ENCODE data around the gene TREX2. TPM values are rescaled to one million over a fixed set of nuclear protein-coding genes. Genes with fewer than 3 reads are reported as not detected.

Gene TREX2
- total and polyA plus RNA-seq, 2 of the 4 experiments (the other 2 are of a cell fraction) = 0.36 to 0.84 TPM

DNA sequence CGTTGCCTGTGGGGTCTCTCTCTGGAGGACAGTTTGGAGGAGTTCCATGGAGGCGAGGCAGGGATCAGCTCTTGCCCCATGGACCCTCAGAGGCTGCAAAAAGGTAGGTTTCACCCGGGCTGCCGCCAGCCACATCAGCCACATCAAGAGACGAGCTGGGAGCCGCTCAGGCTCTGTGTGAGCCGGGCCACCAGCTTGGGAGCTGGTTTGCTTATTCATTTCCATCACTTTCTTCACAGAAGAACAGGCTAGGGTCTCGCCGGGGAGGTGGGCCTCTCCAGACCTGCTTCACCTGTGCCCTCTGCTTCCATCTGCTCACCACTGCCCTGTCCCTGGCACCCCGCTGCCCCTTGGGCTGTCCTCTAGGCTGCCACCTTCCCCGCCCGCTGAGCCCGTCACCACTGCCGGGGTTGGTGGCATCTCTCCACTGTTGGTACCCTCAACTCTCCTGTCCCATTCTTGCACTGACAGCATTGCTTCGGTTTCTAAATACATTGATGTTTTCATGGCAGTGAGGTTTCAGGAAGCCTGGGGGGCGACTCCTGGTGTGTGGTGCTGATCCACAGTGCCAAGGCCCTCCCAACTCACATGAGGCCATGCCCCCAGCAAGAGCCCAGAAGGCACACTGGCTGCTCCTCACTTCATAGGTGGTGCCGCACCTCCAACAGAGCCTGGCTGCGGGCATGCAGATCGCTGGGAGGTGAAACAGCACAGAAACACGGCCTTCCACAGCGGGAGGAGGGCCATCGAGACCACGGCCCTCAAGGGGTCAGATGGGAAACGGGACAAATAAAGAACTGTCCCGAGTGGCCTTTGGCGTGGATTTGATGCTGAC, 4.5 kb upstream of the TREX2 start:
- H2BK5ac ChIP-seq (ENCODE audit: low read depth, low read length, poor library complexity, severe bottlenecking) = no peak overlapping the region
- no peak overlapping the region for H3K23ac ChIP-seq (ENCODE audit: low read depth, low read length)
- no peak overlapping the region for H2AK9ac ChIP-seq (replicated peaks; ENCODE audit: low read depth, low read length, poor library complexity)
- H3K4me1 ChIP-seq (ENCODE audit: control insufficient read depth, insufficient read depth, low read length) = no peaks in the 10 kb centered on the region
- intact Hi-C loops (cut with micrococcal nuclease) (no loop called here), dilution Hi-C loops (cut with HindIII; ENCODE audit: low sequenced_read_pairs, unreplicated experiment) (no loop called here), in situ Hi-C loops (cut with MboI; ENCODE audit: low sequenced_read_pairs) (loop anchor here (25.0 kb wide), 1 partner anchor 413 kb away; no protein-coding TSS in a partner anchor)
- no peak overlapping the region for H2AK5ac ChIP-seq (ENCODE audit: low read depth, low read length)
- no peak for ATAC-seq (ENCODE audit: low read depth)
- no peak overlapping the region for H2BK120ac ChIP-seq (ENCODE audit: low read depth, low read length)
- ChIA-PET CTCF (no interaction called here), POLR2A (ENCODE audit: unreplicated experiment) (no interaction called here)
- WGBS, 2 experiments (ENCODE audit: extremely low coverage in 2 of 2, insufficient read length in 1 of 2) = 73% methylated on average over 13 of the region's 26 CpGs; no CpG with 5 or more reads in 1 of the 2 experiments
- no peak overlapping the region for H3K56ac ChIP-seq (ENCODE audit: extremely low read depth, insufficient read depth, low read length)
- no TSS peak for BruUV-seq (replicated peaks)
- H3K79me1 ChIP-seq (ENCODE audit: low read depth in 1 of 2, low read length in 2 of 2) = no peaks in the 10 kb centered on the region
- no peak overlapping the region for H3K27ac ChIP-seq (ENCODE audit: insufficient read depth, low read length)
- H2BK15ac ChIP-seq (ENCODE audit: low read depth, low read length) = no peak overlapping the region
- H4K91ac ChIP-seq (ENCODE audit: insufficient read depth, low read depth, low read length) = no peak overlapping the region
- no peaks in the 10 kb centered on the region; the same call in 1 of the 2 replicates for H4K20me1 ChIP-seq (ENCODE audit: insufficient read depth, low read length)
- no peak for DNase-seq
- 0 out of 2 replicates have a peak, but pooled peaks cover 2% of the 10 kb centered on the region for H3K36me3 ChIP-seq (ENCODE audit: control insufficient read depth, insufficient read depth, low read length)
- H4K8ac ChIP-seq (ENCODE audit: low read depth in 2 of 2, low read length in 2 of 2) = no peak overlapping the region
- no peak overlapping the region for H3K14ac ChIP-seq (replicated peaks; ENCODE audit: low read depth, low read length)
- H4K5ac ChIP-seq (ENCODE audit: low read depth, low read length) = no peak overlapping the region
- H3K4me2 ChIP-seq (ENCODE audit: low read depth, low read length) = no peak overlapping the region
- no peak overlapping the region for H2BK20ac ChIP-seq (ENCODE audit: low read depth, low read length)
- no peaks in the 10 kb centered on the region for H3K27me3 ChIP-seq (ENCODE audit: control insufficient read depth, insufficient read depth, low read length)
- no peak overlapping the region for H2AFZ ChIP-seq (replicated peaks; ENCODE audit: low read length, poor library complexity)
- no peak overlapping the region for H3K9ac ChIP-seq (ENCODE audit: low read depth, low read length)
- H3K9me3 ChIP-seq (ENCODE audit: control insufficient read depth, insufficient read depth, low read length) = no peaks in the 10 kb centered on the region; the same call in 1 of the 2 replicates
- H3K4me3 ChIP-seq (ENCODE audit: insufficient read depth, low read depth, low read length) = no peak overlapping the region
- no peak overlapping the region for H3K4ac ChIP-seq (ENCODE audit: low read depth, low read length)
- no peaks in the 10 kb centered on the region for H3K9me1 ChIP-seq (ENCODE audit: insufficient read depth, low read length)
- no peak for TF ChIP-seq FOS (IDR thresholded peaks at IDR 0.05; ENCODE audit: low read depth, low read length)
- no peak for TF ChIP-seq NFE2L2 (IDR thresholded peaks at IDR 0.05; ENCODE audit: low read depth, low read length)
- TF ChIP-seq, protein P1, sequence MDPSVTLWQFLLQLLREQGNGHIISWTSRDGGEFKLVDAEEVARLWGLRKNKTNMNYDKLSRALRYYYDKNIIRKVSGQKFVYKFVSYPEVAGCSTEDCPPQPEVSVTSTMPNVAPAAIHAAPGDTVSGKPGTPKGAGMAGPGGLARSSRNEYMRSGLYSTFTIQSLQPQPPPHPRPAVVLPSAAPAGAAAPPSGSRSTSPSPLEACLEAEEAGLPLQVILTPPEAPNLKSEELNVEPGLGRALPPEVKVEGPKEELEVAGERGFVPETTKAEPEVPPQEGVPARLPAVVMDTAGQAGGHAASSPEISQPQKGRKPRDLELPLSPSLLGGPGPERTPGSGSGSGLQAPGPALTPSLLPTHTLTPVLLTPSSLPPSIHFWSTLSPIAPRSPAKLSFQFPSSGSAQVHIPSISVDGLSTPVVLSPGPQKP (IDR thresholded peaks at IDR 0.05; ENCODE audit: borderline replicate concordance, low read depth, low read length) = no peak
- no peak for TF ChIP-seq MAFK (IDR thresholded peaks at IDR 0.05; ENCODE audit: low read depth, low read length)
- no peak for TF ChIP-seq MXI1 (IDR thresholded peaks at IDR 0.05; ENCODE audit: borderline replicate concordance, low read depth, low read length)
- TF ChIP-seq, protein P2, sequence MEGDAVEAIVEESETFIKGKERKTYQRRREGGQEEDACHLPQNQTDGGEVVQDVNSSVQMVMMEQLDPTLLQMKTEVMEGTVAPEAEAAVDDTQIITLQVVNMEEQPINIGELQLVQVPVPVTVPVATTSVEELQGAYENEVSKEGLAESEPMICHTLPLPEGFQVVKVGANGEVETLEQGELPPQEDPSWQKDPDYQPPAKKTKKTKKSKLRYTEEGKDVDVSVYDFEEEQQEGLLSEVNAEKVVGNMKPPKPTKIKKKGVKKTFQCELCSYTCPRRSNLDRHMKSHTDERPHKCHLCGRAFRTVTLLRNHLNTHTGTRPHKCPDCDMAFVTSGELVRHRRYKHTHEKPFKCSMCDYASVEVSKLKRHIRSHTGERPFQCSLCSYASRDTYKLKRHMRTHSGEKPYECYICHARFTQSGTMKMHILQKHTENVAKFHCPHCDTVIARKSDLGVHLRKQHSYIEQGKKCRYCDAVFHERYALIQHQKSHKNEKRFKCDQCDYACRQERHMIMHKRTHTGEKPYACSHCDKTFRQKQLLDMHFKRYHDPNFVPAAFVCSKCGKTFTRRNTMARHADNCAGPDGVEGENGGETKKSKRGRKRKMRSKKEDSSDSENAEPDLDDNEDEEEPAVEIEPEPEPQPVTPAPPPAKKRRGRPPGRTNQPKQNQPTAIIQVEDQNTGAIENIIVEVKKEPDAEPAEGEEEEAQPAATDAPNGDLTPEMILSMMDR (conservative IDR thresholded peaks at IDR 0.05; ENCODE audit: low read depth, low read length) = no peak
- no peak for TF ChIP-seq RFX5 (IDR thresholded peaks at IDR 0.05; ENCODE audit: low read depth, low read length)
- no peak for TF ChIP-seq CHD1 (IDR thresholded peaks at IDR 0.05; ENCODE audit: low read depth, low read length)
- no peak for TF ChIP-seq POLR2A (IDR thresholded peaks at IDR 0.05; ENCODE audit: low read depth, low read length)
- no peak for TF ChIP-seq RAD21 (IDR thresholded peaks at IDR 0.05; ENCODE audit: low read length)
- no peak overlapping the region for H3K18ac ChIP-seq (ENCODE audit: low read depth, low read length)

All from IMR-90 (cell line).